Ishikawa (cell line): ENCODE results near the gene ASB16.

Source experiments
- CEBPB ChIP-seq: IDR thresholded peaks from 2 replicates; pipeline ENCODE4 v1.6.1; 2012
- CREB1 ChIP-seq: IDR thresholded peaks from 2 replicates; pipeline ENCODE4 v1.6.1; 2012; ENCODE audit warnings: low read depth
- EGR1 ChIP-seq: IDR thresholded peaks from 2 replicates; pipeline ENCODE4 v1.6.1; 2012
- EP300 ChIP-seq: IDR thresholded peaks from 2 replicates; pipeline ENCODE4 v1.6.1; 2012; ENCODE audit warnings: borderline replicate concordance
- FOXM1 ChIP-seq: IDR thresholded peaks from 2 replicates; pipeline ENCODE4 v1.6.1; 2012; ENCODE audit warnings: low read depth, borderline replicate concordance
- NFIC ChIP-seq: IDR thresholded peaks from 2 replicates; pipeline ENCODE4 v1.6.1; 2012
- RAD21 ChIP-seq: IDR thresholded peaks from 2 replicates; pipeline ENCODE4 v1.6.1; 2012; ENCODE audit warnings: low read depth
- TAF1 ChIP-seq: IDR thresholded peaks from 2 replicates; pipeline ENCODE4 v1.6.1; 2012; ENCODE audit warnings: low read depth, mild to moderate bottlenecking
- TCF12 ChIP-seq: IDR thresholded peaks from 2 replicates; pipeline ENCODE4 v1.6.1; 2012; ENCODE audit warnings: low read depth
- TEAD4 ChIP-seq: IDR thresholded peaks from 2 replicates; pipeline ENCODE4 v1.6.1; 2012
- YY1 ChIP-seq: IDR thresholded peaks from 2 replicates; pipeline ENCODE4 v1.6.1; 2012; ENCODE audit warnings: low read depth
- ZBTB7A ChIP-seq: IDR thresholded peaks from 2 replicates; pipeline ENCODE4 v1.6.1; 2012; ENCODE audit warnings: low read depth
- TF ChIP-seq, protein P1 (sequence below): IDR thresholded peaks from 2 replicates; pipeline ENCODE4 v1.6.1; 2012; ENCODE audit warnings: low read depth, mild to moderate bottlenecking
- TF ChIP-seq, protein P2 (sequence below): IDR thresholded peaks from 2 replicates; pipeline ENCODE4 v1.6.1; 2012
- TF ChIP-seq, protein P3 (sequence below): IDR thresholded peaks from 2 replicates; pipeline ENCODE4 v1.6.1; 2012

ASB16 gene

DNA sequence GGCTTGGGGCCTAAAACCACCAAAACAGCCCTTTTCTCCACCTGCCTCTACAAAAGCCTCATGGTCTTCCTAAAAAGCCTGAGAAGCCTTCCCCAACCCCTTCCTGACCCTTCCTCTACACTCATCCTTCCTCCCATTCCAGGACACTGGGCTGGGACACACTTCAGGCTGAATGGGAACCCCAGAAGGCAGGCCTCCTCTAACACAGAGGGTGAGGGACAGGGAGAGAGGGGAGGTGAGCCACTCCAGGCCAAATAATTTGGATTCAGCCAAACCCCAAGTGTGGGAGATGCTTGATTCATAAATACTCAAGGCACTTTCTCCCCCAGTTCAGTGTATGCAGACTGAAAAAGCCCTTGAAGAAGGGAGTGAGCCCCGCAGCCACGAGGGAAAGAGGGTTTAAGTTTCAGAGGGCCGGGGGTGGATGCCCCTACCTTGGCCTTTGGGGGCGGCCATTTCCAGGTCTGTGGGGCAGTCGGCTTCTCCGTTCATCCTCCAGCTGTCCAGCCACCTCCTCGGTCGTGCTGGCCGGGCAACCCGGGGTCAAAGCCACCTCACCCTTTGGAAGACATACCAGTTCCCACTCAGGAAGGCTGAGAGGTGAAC, 47.3 kb downstream of the ASB16 start:
- no peak for TF ChIP-seq FOXM1
- TF ChIP-seq TEAD4: 0 out of 2 replicates have a peak, but pooled peaks have one; percentile 2
- TF ChIP-seq EGR1: no peak
- no peak for TF ChIP-seq EP300
- no peak for TF ChIP-seq CEBPB
- TF ChIP-seq YY1: 0 out of 2 replicates have a peak, but pooled peaks have one; percentile 6

DNA sequence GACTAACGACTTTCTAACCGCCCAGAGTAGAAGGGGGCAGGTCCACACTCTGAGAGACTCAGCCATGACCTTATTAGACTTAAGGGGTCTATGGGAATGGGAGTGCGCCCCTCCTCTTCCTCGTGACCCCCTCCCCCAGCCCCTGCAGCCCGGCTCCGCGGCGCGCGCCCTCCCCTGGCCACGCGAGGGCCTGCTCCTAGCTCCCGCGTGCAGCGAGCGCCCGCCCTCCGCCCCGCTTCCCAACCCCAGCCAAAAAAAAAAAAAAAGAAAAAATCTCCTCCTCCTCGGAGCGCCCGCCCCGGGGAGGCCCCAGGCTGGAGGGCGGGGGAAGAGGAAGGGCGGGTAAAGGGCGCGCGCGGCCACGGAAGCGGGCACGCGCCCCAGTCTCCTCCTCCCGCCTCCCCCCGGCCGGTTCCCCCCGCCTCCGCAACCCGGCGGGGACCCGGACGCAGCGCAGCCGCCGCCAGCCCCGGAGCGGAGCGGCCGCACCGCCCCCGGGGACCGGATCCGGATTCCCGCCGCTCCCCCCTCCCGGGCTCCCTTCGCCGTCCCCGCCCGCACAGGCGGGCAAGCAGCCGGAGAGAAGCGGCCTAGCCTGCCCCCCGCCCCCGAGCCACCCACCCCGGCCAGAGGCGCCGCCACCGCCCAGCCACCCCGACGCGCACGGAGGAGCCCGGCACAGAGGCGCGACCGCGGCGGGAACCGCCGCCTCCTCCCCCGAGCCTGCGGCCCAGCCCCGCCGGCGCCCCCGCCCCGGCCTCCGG, 48.0 kb downstream of the ASB16 start:
- TF ChIP-seq TCF12 (no peak; the same call in 1 of the 2 replicates), EP300 (no peak), EGR1 (peak; percentile 69), NFIC (peak; percentile 27), TAF1 (peak; percentile 65; the same call in 1 of the 2 replicates), ZBTB7A (peak; percentile 77; the same call in 1 of the 2 replicates), TEAD4 (0 out of 2 replicates have a peak, but pooled peaks have one; percentile 0), YY1 (peak; percentile 5; the same call in 1 of the 2 replicates)
- TF ChIP-seq, protein P1, sequence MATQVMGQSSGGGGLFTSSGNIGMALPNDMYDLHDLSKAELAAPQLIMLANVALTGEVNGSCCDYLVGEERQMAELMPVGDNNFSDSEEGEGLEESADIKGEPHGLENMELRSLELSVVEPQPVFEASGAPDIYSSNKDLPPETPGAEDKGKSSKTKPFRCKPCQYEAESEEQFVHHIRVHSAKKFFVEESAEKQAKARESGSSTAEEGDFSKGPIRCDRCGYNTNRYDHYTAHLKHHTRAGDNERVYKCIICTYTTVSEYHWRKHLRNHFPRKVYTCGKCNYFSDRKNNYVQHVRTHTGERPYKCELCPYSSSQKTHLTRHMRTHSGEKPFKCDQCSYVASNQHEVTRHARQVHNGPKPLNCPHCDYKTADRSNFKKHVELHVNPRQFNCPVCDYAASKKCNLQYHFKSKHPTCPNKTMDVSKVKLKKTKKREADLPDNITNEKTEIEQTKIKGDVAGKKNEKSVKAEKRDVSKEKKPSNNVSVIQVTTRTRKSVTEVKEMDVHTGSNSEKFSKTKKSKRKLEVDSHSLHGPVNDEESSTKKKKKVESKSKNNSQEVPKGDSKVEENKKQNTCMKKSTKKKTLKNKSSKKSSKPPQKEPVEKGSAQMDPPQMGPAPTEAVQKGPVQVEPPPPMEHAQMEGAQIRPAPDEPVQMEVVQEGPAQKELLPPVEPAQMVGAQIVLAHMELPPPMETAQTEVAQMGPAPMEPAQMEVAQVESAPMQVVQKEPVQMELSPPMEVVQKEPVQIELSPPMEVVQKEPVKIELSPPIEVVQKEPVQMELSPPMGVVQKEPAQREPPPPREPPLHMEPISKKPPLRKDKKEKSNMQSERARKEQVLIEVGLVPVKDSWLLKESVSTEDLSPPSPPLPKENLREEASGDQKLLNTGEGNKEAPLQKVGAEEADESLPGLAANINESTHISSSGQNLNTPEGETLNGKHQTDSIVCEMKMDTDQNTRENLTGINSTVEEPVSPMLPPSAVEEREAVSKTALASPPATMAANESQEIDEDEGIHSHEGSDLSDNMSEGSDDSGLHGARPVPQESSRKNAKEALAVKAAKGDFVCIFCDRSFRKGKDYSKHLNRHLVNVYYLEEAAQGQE: no peak
- TF ChIP-seq, protein P2, sequence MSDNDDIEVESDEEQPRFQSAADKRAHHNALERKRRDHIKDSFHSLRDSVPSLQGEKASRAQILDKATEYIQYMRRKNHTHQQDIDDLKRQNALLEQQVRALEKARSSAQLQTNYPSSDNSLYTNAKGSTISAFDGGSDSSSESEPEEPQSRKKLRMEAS: peak; percentile 69

DNA sequence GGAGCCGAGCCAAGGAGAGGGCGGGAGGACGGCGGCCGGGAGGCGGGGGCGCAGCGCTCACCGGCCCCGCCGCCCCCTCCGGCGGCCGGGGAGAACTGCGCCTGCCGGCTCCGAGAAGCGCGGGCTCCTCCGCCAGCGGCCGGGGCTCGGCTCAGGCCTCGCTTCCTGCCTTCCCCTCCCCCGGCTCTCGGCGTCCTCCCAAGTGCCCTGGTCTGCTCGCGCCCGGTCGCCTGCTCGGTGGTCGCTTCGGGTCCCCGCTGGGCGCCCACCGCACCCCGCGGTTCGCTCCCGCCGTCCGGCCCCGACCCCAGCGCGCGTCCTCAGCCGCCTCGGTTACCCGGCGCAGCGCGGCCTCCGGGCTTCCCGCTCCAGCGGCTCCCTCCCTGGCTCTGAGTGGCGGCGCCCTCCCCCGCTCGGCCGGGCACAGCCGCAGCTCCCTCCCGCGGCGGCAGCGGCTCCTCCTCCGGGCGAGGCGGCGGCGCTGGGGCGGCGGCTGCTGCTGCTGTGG, 48.7 kb downstream of the ASB16 start:
- no peak for TF ChIP-seq CEBPB
- no peak for TF ChIP-seq EP300
- TF ChIP-seq EGR1: 0 out of 2 replicates have a peak, but pooled peaks have one; percentile 10
- TF ChIP-seq, protein P2: no peak
- TF ChIP-seq, protein P3, sequence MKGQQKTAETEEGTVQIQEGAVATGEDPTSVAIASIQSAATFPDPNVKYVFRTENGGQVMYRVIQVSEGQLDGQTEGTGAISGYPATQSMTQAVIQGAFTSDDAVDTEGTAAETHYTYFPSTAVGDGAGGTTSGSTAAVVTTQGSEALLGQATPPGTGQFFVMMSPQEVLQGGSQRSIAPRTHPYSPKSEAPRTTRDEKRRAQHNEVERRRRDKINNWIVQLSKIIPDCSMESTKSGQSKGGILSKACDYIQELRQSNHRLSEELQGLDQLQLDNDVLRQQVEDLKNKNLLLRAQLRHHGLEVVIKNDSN: no peak
- no peak for TF ChIP-seq TEAD4
- TF ChIP-seq TCF12: no peak
- TF ChIP-seq NFIC: no peak
- TF ChIP-seq CREB1: no peak
- no peak for TF ChIP-seq FOXM1
- TF ChIP-seq TAF1: no peak; the same call in 1 of the 2 replicates
- TF ChIP-seq YY1: 0 out of 2 replicates have a peak, but pooled peaks have one; percentile 5
- TF ChIP-seq ZBTB7A: 0 out of 2 replicates have a peak, but pooled peaks have one; percentile 60

DNA sequence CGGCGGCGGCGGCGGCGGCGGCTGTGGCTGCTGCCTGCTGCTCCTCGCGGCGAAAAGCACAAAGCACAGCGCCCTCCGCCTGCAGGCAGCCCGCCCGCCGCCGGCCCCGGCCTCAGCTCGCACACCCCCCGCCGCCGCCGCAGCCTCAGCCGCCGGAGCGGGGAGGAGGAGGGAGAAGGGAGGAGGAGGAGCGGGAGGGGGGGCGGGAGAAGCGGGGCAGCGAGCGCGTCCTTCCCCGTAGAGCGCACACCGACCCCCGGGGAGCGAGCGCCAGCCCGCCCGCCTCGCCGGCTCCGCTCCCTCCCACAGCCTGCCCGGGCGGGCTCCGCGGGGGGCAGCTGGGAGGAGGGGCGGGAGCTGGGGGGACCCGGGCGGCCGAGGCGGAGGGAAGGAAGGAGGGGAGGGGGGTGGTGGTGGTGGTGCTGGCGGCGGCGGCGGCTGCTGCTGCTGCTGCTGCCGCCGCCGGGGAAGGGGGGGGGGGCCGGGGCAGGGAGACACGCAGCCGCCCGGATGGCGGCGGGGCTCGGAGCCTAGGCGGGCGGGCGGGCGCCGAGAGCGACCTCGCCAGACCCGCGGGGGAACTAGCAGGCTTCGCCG, 49.2 kb downstream of the ASB16 start, which contains the start of gene UBTF:
TSS of gene UBTF (minus strand) at position 60 of the 597 bp plus-strand sequence. CDS start 1,446 bp downstream, outside the sequence.
- no peak for TF ChIP-seq RAD21
- no peak for TF ChIP-seq TEAD4
- TF ChIP-seq ZBTB7A: no peak; the same call in 1 of the 2 replicates
- no peak; the same call in 1 of the 2 replicates for TF ChIP-seq TAF1
- TF ChIP-seq NFIC: 0 out of 2 replicates have a peak, but pooled peaks have one; percentile 3
- TF ChIP-seq, protein P2: no peak; the same call in 1 of the 2 replicates
- TF ChIP-seq, protein P3: no peak
- 0 out of 2 replicates have a peak, but pooled peaks have one; percentile 41 for TF ChIP-seq YY1
- TF ChIP-seq TCF12: peak; percentile 31
- no peak for TF ChIP-seq CEBPB
- TF ChIP-seq EGR1: no peak
- TF ChIP-seq, protein P1: no peak
- TF ChIP-seq FOXM1: no peak
- no peak for TF ChIP-seq EP300
- TF ChIP-seq CREB1: no peak
